ENCODE measurements around the gene AAMDC.
"Not testable (repeated sequence)": the region's sequence is repeated elsewhere in the genome, so short reads cannot be mapped to it uniquely, and the experiment has no call there.

The AAMDC gene

GRCh38 chr11:77821349-77821851 is 456 bp downstream of the AAMDC start:
- peak overlapping the region; percentile 88; the same call in 1 of the 2 replicates for H3K27ac ChIP-seq
- TF ChIP-seq CTCF (IDR thresholded peaks at IDR 0.05): no peak
- no peak for TF ChIP-seq ZFX (IDR thresholded peaks at IDR 0.05; ENCODE audit: borderline replicate concordance)

- H3K27ac ChIP-seq: not testable (repeated sequence)
Observed at GRCh38 chr11:77822126-77822525, 1.2 kb downstream of the AAMDC start.

GRCh38 chr11:77823775-77824174 is 2.8 kb downstream of the AAMDC start:
- H3K27ac ChIP-seq: no peak overlapping the region
- TF ChIP-seq ZFX (IDR thresholded peaks at IDR 0.05; ENCODE audit: borderline replicate concordance) (no peak), CTCF (IDR thresholded peaks at IDR 0.05) (no peak)

GRCh38 chr11:77828926-77829325 is 8.0 kb downstream of the AAMDC start:
- no peak overlapping the region for H3K27ac ChIP-seq
- TF ChIP-seq ZFX (IDR thresholded peaks at IDR 0.05; ENCODE audit: borderline replicate concordance): no peak
- TF ChIP-seq CTCF (IDR thresholded peaks at IDR 0.05): no peak

- no peak overlapping the region for H3K27ac ChIP-seq
- TF ChIP-seq ZFX (IDR thresholded peaks at IDR 0.05; ENCODE audit: borderline replicate concordance) (no peak), CTCF (IDR thresholded peaks at IDR 0.05) (no peak)
Observed at GRCh38 chr11:77833302-77833701, 12.4 kb downstream of the AAMDC start.

- TF ChIP-seq ZFX (IDR thresholded peaks at IDR 0.05; ENCODE audit: borderline replicate concordance) (no peak), CTCF (IDR thresholded peaks at IDR 0.05) (no peak)
- H3K27ac ChIP-seq: no peak overlapping the region
Observed at GRCh38 chr11:77842441-77843121, 21.6 kb downstream of the AAMDC start.

- H3K27ac ChIP-seq: not testable (repeated sequence)
Observed at GRCh38 chr11:77843700-77844099, 22.8 kb downstream of the AAMDC start.

GRCh38 chr11:77851503-77851902 is 30.6 kb downstream of the AAMDC start:
- no peak for TF ChIP-seq ZFX (IDR thresholded peaks at IDR 0.05; ENCODE audit: borderline replicate concordance)
- TF ChIP-seq CTCF (IDR thresholded peaks at IDR 0.05): no peak
- H3K27ac ChIP-seq: no peak overlapping the region

Measured in 22Rv1 (cell line).